ENCODE measurements around the gene FTSJ1. TPM values are rescaled to one million over a fixed set of nuclear protein-coding genes. Genes with fewer than 3 reads are reported as not detected.
"Not testable (repeated sequence)": the region's sequence is repeated elsewhere in the genome, so short reads cannot be mapped to it uniquely, and the experiment has no call there.

Gene FTSJ1
- 35.4 and 41.7 TPM in 2 replicates for total RNA-seq

- DNase-seq (ENCODE audit: low read depth in 2 of 2), result peak; percentile 71 to 90
These were observed at the start of gene FTSJ1 for GRCh38 chrX:48475774-48476577. Gene FTSJ1 (plus strand): TSS chrX:48476199. CDS start chrX:48478048, 1,849 bp downstream.

- not testable (repeated sequence) for DNase-seq (ENCODE audit: low read depth in 2 of 2)
These were observed 48.8 kb upstream of the FTSJ1 start for GRCh38 chrX:48427027-48427716.

- DNase-seq (ENCODE audit: low read depth in 2 of 2), result not testable (repeated sequence)
These were observed 46.4 kb upstream of the FTSJ1 start for GRCh38 chrX:48429606-48430005.

GRCh38 chrX:48430166-48430565 is 45.8 kb upstream of the FTSJ1 start:
- DNase-seq (ENCODE audit: low read depth in 2 of 2), result not testable (repeated sequence)

- DNase-seq (ENCODE audit: low read depth in 2 of 2), result not testable (repeated sequence)
These were observed 42.3 kb upstream of the FTSJ1 start for GRCh38 chrX:48433713-48434112.

- not testable (repeated sequence) for DNase-seq (ENCODE audit: low read depth in 2 of 2)
These were observed 28.8 kb upstream of the FTSJ1 start for GRCh38 chrX:48447201-48447600.

GRCh38 chrX:48450076-48450475 is 25.9 kb upstream of the FTSJ1 start:
- no peak for DNase-seq (ENCODE audit: low read depth in 2 of 2)

GRCh38 chrX:48451708-48452107 is 24.3 kb upstream of the FTSJ1 start:
- no peak for DNase-seq (ENCODE audit: low read depth in 2 of 2)

- no peak for DNase-seq (ENCODE audit: low read depth in 2 of 2)
These were observed 19.2 kb upstream of the FTSJ1 start for GRCh38 chrX:48456628-48457331.

GRCh38 chrX:48458711-48459110 is 17.3 kb upstream of the FTSJ1 start:
- DNase-seq (ENCODE audit: low read depth in 2 of 2), result no peak

- DNase-seq (ENCODE audit: low read depth in 2 of 2), result no peak
These were observed 16.5 kb upstream of the FTSJ1 start for GRCh38 chrX:48459483-48459882.

- DNase-seq (ENCODE audit: low read depth in 2 of 2), result no peak
These were observed 16.0 kb upstream of the FTSJ1 start for GRCh38 chrX:48460031-48460430.

- DNase-seq (ENCODE audit: low read depth in 2 of 2), result no peak
These were observed 15.4 kb upstream of the FTSJ1 start for GRCh38 chrX:48460606-48461005.

GRCh38 chrX:48461830-48462229 is 14.2 kb upstream of the FTSJ1 start:
- DNase-seq (ENCODE audit: low read depth in 2 of 2), result no peak

GRCh38 chrX:48465336-48465933 is 10.6 kb upstream of the FTSJ1 start:
- DNase-seq (ENCODE audit: low read depth in 2 of 2), result peak in 1 of 2 donors; percentile 42

- no peak for DNase-seq (ENCODE audit: low read depth in 2 of 2)
These were observed 9.3 kb upstream of the FTSJ1 start for GRCh38 chrX:48466696-48467095.

- DNase-seq (ENCODE audit: low read depth in 2 of 2), result no peak
These were observed 8.7 kb upstream of the FTSJ1 start for GRCh38 chrX:48467281-48467761.

- DNase-seq (ENCODE audit: low read depth in 2 of 2), result peak in 1 of 2 donors; percentile 10
These were observed 7.7 kb upstream of the FTSJ1 start for GRCh38 chrX:48468247-48468671.

- peak in 1 of 2 donors; percentile 7 for DNase-seq (ENCODE audit: low read depth in 2 of 2)
These were observed 7.0 kb upstream of the FTSJ1 start for GRCh38 chrX:48468693-48469691.

All from dermis microvascular lymphatic vessel endothelial cell (primary cell).